ENCODE measurements around the gene ROBO1. TPM values are rescaled to one million over a fixed set of nuclear protein-coding genes. Genes with fewer than 3 reads are reported as not detected.

ROBO1 gene
- total RNA-seq, 1 experiment from 2014 or later, result 35.5 TPM

DNA sequence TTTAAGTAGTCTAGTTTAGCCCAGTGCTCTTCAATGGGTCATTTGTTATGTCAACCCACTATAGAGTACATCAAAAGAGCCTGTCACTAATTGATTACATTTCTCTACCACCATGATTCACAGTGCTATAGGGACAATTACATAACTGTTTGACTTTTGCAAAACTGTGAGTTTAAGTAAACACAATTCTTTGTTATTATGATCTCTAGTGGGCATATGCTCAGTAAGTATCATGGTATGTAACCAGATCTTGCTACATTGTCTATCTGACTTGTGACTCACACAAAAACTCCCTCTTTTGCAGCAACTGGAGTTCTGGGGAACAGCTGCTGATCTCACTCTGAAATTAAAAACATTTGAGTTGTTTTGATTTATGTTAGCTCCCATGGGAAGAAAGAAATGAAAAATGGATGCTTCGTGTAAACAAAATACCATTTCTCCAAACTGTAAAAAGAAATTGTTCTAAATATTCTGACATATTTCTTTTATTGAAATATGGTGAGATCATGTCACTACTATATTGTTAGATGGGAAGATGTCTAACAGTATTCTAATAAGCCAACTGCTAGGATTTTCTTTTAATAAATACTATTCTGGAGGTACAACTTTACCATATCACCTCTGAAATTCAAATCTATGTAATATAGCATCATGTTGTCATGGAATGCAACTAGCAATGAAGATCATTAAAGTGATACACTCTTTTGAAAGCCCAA lies 470.4 kb downstream of the ROBO1 start:
- intact Hi-C loops (cut with micrococcal nuclease), result no loop called here
- DNase-seq (peak; percentile 78), ATAC-seq (peak; percentile 93)
- ChIA-PET CTCF (no interaction called here), POLR2A (ENCODE audit: unreplicated experiment) (no interaction called here)
- no peak overlapping the region for H3K4me3 ChIP-seq (ENCODE audit: low read length)
- TF ChIP-seq EZH2phosphoT487 (IDR thresholded peaks at IDR 0.05; ENCODE audit: borderline replicate concordance, low read length), result no peak
- TF ChIP-seq EZH2 (IDR thresholded peaks at IDR 0.05; ENCODE audit: low read length, unreplicated experiment), result no peak
- no peaks in the 10 kb centered on the region for H3K9me2 ChIP-seq (replicated peaks; ENCODE audit: low read length)
- H3K9me3 ChIP-seq (ENCODE audit: low read length), result no peaks in the 10 kb centered on the region
- H3K4me1 ChIP-seq (ENCODE audit: insufficient read depth, low read length), result peaks cover 18% of the 10 kb centered on the region
- peak overlapping the region; percentile 4; the same call in 1 of the 2 replicates for H3K4me2 ChIP-seq (ENCODE audit: low read length)
- 0 out of 2 replicates have a peak overlapping the region, but pooled peaks have one; percentile 3 for H3K27ac ChIP-seq (ENCODE audit: low read length)
- no peaks in the 10 kb centered on the region for H3F3A ChIP-seq (ENCODE audit: low read length, unreplicated experiment)
- H3K36me3 ChIP-seq (ENCODE audit: low read depth, low read length), result no peaks in the 10 kb centered on the region
- BruUV-seq (replicated peaks), result no TSS peak
- H4K20me1 ChIP-seq (ENCODE audit: low read length), result no peaks in the 10 kb centered on the region
- no peak overlapping the region for H2AFZ ChIP-seq (ENCODE audit: low read length)
- no peak overlapping the region for H3K9ac ChIP-seq (ENCODE audit: low read length)
- no peaks in the 10 kb centered on the region for H3K79me2 ChIP-seq (ENCODE audit: low read length)
- no peaks in the 10 kb centered on the region for H3K27me3 ChIP-seq (ENCODE audit: low read length)

GRCh38 chr3:79286882-79287281 lies 480.9 kb downstream of the ROBO1 start:
- Histone ChIP-seq H3K9me2 (replicated peaks; ENCODE audit: low read length) (no peaks in the 10 kb centered on the region; the same call in 1 of the 2 replicates), H3K79me2 (ENCODE audit: low read length) (no peaks in the 10 kb centered on the region), H3K9ac (ENCODE audit: low read length) (no peak overlapping the region), H3K36me3 (ENCODE audit: low read depth, low read length) (no peaks in the 10 kb centered on the region), H3K4me1 (ENCODE audit: insufficient read depth, low read length) (no peaks in the 10 kb centered on the region), H3K4me2 (ENCODE audit: low read length) (no peak overlapping the region), H3F3A (ENCODE audit: low read length, unreplicated experiment) (no peaks in the 10 kb centered on the region), H3K9me3 (ENCODE audit: low read length) (no peaks in the 10 kb centered on the region), H3K27ac (ENCODE audit: low read length) (no peak overlapping the region), H3K27me3 (ENCODE audit: low read length) (no peaks in the 10 kb centered on the region), H4K20me1 (ENCODE audit: low read length) (no peaks in the 10 kb centered on the region), H3K4me3 (ENCODE audit: low read length) (no peak overlapping the region), H2AFZ (ENCODE audit: low read length) (no peak overlapping the region)
- POLR2A ChIA-PET (ENCODE audit: unreplicated experiment), result no interaction called here
- DNase-seq (peak; percentile 32), ATAC-seq (no peak)
- CTCF ChIA-PET, result no interaction called here
- no peak for TF ChIP-seq EZH2phosphoT487 (IDR thresholded peaks at IDR 0.05; ENCODE audit: borderline replicate concordance, low read length)
- TF ChIP-seq, protein P1, sequence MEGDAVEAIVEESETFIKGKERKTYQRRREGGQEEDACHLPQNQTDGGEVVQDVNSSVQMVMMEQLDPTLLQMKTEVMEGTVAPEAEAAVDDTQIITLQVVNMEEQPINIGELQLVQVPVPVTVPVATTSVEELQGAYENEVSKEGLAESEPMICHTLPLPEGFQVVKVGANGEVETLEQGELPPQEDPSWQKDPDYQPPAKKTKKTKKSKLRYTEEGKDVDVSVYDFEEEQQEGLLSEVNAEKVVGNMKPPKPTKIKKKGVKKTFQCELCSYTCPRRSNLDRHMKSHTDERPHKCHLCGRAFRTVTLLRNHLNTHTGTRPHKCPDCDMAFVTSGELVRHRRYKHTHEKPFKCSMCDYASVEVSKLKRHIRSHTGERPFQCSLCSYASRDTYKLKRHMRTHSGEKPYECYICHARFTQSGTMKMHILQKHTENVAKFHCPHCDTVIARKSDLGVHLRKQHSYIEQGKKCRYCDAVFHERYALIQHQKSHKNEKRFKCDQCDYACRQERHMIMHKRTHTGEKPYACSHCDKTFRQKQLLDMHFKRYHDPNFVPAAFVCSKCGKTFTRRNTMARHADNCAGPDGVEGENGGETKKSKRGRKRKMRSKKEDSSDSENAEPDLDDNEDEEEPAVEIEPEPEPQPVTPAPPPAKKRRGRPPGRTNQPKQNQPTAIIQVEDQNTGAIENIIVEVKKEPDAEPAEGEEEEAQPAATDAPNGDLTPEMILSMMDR (conservative IDR thresholded peaks at IDR 0.05; ENCODE audit: low read depth, low read length), result no peak
- no peak for TF ChIP-seq EZH2 (IDR thresholded peaks at IDR 0.05; ENCODE audit: low read length, unreplicated experiment)
- BruUV-seq (replicated peaks), result no TSS peak
- intact Hi-C loops (cut with micrococcal nuclease), result no loop called here

- CTCF ChIA-PET, result no interaction called here
- no peak overlapping the region for H2AFZ ChIP-seq (ENCODE audit: low read length)
- no peak for ATAC-seq
Observed at GRCh38 chr3:79285871-79286270, 481.9 kb downstream of the ROBO1 start.

More at GRCh38 chr3:79285871-79286270, 481.9 kb downstream of the ROBO1 start:
- Histone ChIP-seq H4K20me1 (ENCODE audit: low read length) (no peaks in the 10 kb centered on the region), H3K9ac (ENCODE audit: low read length) (no peak overlapping the region), H3K4me2 (ENCODE audit: low read length) (no peak overlapping the region), H3K79me2 (ENCODE audit: low read length) (no peaks in the 10 kb centered on the region), H3K9me2 (replicated peaks; ENCODE audit: low read length) (no peaks in the 10 kb centered on the region; the same call in 1 of the 2 replicates), H3K4me3 (ENCODE audit: low read length) (no peak overlapping the region), H3K27ac (ENCODE audit: low read length) (no peak overlapping the region), H3K36me3 (ENCODE audit: low read depth, low read length) (no peaks in the 10 kb centered on the region), H3K27me3 (ENCODE audit: low read length) (no peaks in the 10 kb centered on the region), H3F3A (ENCODE audit: low read length, unreplicated experiment) (no peaks in the 10 kb centered on the region), H3K9me3 (ENCODE audit: low read length) (no peaks in the 10 kb centered on the region), H3K4me1 (ENCODE audit: insufficient read depth, low read length) (no peaks in the 10 kb centered on the region)
- intact Hi-C loops (cut with micrococcal nuclease), result no loop called here
- no peak for TF ChIP-seq EZH2phosphoT487 (IDR thresholded peaks at IDR 0.05; ENCODE audit: borderline replicate concordance, low read length)
- TF ChIP-seq EZH2 (IDR thresholded peaks at IDR 0.05; ENCODE audit: low read length, unreplicated experiment), result no peak
- TF ChIP-seq, protein P1 (conservative IDR thresholded peaks at IDR 0.05; ENCODE audit: low read depth, low read length), result no peak
- no peak for DNase-seq
- POLR2A ChIA-PET (ENCODE audit: unreplicated experiment), result no interaction called here
- BruUV-seq (replicated peaks), result no TSS peak

Measured in PC-3 (cell line).